H9 (cell line): ENCODE data around the gene FNDC3A. TPM values are rescaled to one million over a fixed set of nuclear protein-coding genes. Genes with fewer than 3 reads are reported as not detected.

Experiments
- DNase-seq: peaks from one replicate; pipeline ENCODE4 v3.0.0-alpha.2; 2017
- H2AFZ ChIP-seq: one replicate; pipeline ENCODE4 v1.6.1; 2013; ENCODE audit warnings: mild to moderate bottlenecking, low read length, control low read depth, moderate library complexity
- H2AK5ac ChIP-seq: 2 replicates; pipeline ENCODE4 v1.6.1; 2013; ENCODE audit warnings: low read length, control low read depth, mixed read lengths; ENCODE audit not compliant: insufficient read length
- H2BK120ac ChIP-seq: one replicate; pipeline ENCODE4 v1.6.1; 2013; ENCODE audit warnings: low read depth, mild to moderate bottlenecking, low read length, control low read depth, inconsistent platforms; ENCODE audit not compliant: poor library complexity, severe bottlenecking
- H2BK12ac ChIP-seq: 2 replicates; pipeline ENCODE4 v1.6.1; 2013; ENCODE audit warnings: low read length, control low read depth, mixed read lengths, low read depth; ENCODE audit not compliant: insufficient read length
- H2BK15ac ChIP-seq: 2 replicates; pipeline ENCODE4 v1.6.1; 2013; ENCODE audit warnings: low read depth, low read length, control low read depth
- H2BK20ac ChIP-seq: one replicate; pipeline ENCODE4 v1.6.1; 2013; ENCODE audit warnings: low read depth, mild to moderate bottlenecking, low read length, control low read depth, inconsistent platforms; ENCODE audit not compliant: poor library complexity, severe bottlenecking
- H2BK5ac ChIP-seq: 2 replicates; pipeline ENCODE4 v1.6.1; 2013; ENCODE audit warnings: low read length, control low read depth, mixed read lengths; ENCODE audit not compliant: insufficient read length
- H3K14ac ChIP-seq: 2 replicates; pipeline ENCODE4 v1.6.1; 2013; ENCODE audit warnings: low read length, control low read depth; ENCODE audit not compliant: insufficient read depth
- H3K18ac ChIP-seq: 2 replicates; pipeline ENCODE4 v1.6.1; 2013; ENCODE audit warnings: low read depth, mild to moderate bottlenecking, mixed read lengths, low read length, control low read depth; ENCODE audit not compliant: insufficient read length
- H3K23ac ChIP-seq: 2 replicates; pipeline ENCODE4 v1.6.1; 2013; ENCODE audit warnings: low read length, control low read depth, mixed read lengths, low read depth; ENCODE audit not compliant: insufficient read length
- H3K23me2 ChIP-seq: 2 replicates; pipeline ENCODE4 v1.6.1; 2013; ENCODE audit warnings: low read depth, mild to moderate bottlenecking, mixed read lengths, low read length, control low read depth; ENCODE audit not compliant: insufficient read length, poor library complexity, severe bottlenecking
- H3K27ac ChIP-seq: 2 replicates; pipeline ENCODE4 v1.5.1; 2013; ENCODE audit warnings: low read length, control low read depth, mixed read lengths, low read depth; ENCODE audit not compliant: insufficient read length
- H3K27me3 ChIP-seq: 2 replicates; pipeline ENCODE4 v1.6.1; 2013; ENCODE audit warnings: low read length, control low read depth, inconsistent platforms; ENCODE audit not compliant: insufficient read depth
- H3K4ac ChIP-seq: 2 replicates; pipeline ENCODE4 v1.6.1; 2013; ENCODE audit warnings: low read depth, mild to moderate bottlenecking, control low read depth, inconsistent platforms, low read length, moderate library complexity
- H3K4me1 ChIP-seq: 2 replicates; pipeline ENCODE4 v1.6.1; 2013; ENCODE audit warnings: low read length, control low read depth, inconsistent platforms; ENCODE audit not compliant: insufficient read depth
- H3K4me2 ChIP-seq: 2 replicates; pipeline ENCODE4 v1.6.1; 2013; ENCODE audit warnings: low read length, control low read depth, mixed read lengths; ENCODE audit not compliant: insufficient read length, insufficient read depth
- H3K56ac ChIP-seq: 2 replicates; pipeline ENCODE4 v1.6.1; 2013; ENCODE audit warnings: low read depth, mild to moderate bottlenecking, mixed read lengths, low read length, control low read depth; ENCODE audit not compliant: insufficient read length
- H3K79me1 ChIP-seq: 2 replicates; pipeline ENCODE4 v1.6.1; 2013; ENCODE audit warnings: low read depth, mild to moderate bottlenecking, moderate library complexity, low read length, control low read depth, inconsistent platforms; ENCODE audit not compliant: insufficient read depth, poor library complexity, severe bottlenecking
- H3K79me2 ChIP-seq: 2 replicates; pipeline ENCODE4 v1.6.1; 2013; ENCODE audit warnings: low read length, control low read depth, inconsistent platforms; ENCODE audit not compliant: insufficient read depth
- H3K9ac ChIP-seq: 2 replicates; pipeline ENCODE4 v1.6.1; 2013; ENCODE audit warnings: low read length, control low read depth, mixed read lengths; ENCODE audit not compliant: insufficient read length; ENCODE audit errors: extremely low read depth
- H3K9me3 ChIP-seq: one replicate; pipeline ENCODE4 v1.6.1; 2013; ENCODE audit warnings: low read depth, low read length, inconsistent platforms; ENCODE audit not compliant: control insufficient read depth
- H3T11ph ChIP-seq: one replicate; pipeline ENCODE4 v1.6.1; 2013; ENCODE audit warnings: mild to moderate bottlenecking, low read length, control low read depth, inconsistent platforms
- H4K20me1 ChIP-seq: one replicate; pipeline ENCODE4 v1.6.1; 2013; ENCODE audit not compliant: control insufficient read depth, insufficient read length, insufficient read depth
- H4K5ac ChIP-seq: 2 replicates; pipeline ENCODE4 v1.6.1; 2013; ENCODE audit warnings: low read depth, mild to moderate bottlenecking, mixed read lengths, low read length, control low read depth; ENCODE audit not compliant: insufficient read length
- H4K8ac ChIP-seq: replicated peaks from 2 replicates; pipeline ENCODE4 v1.6.1; 2013; ENCODE audit warnings: low read length, control low read depth, mixed read lengths, low read depth; ENCODE audit not compliant: insufficient read length
- H4K91ac ChIP-seq: 2 replicates; pipeline ENCODE4 v1.6.1; 2013; ENCODE audit warnings: low read depth, mild to moderate bottlenecking, moderate library complexity, mixed read lengths, low read length, control low read depth; ENCODE audit not compliant: insufficient read length
- H3K27ac Mint-ChIP-seq, 3 experiments: 2 replicates in 2 of 3; 3 replicates in 1 of 3; pipeline ENCODE4 v1.8.0; 2020 to 2021; ENCODE audit warnings: mixed read lengths in 3 of 3, mild to moderate bottlenecking in 1 of 3, moderate library complexity in 1 of 3
- H3K27me3 Mint-ChIP-seq: 2 replicates; pipeline ENCODE4 v1.8.0; 2021; ENCODE audit warnings: low read depth, mild to moderate bottlenecking, moderate library complexity, mixed read lengths
- H3K36me3 Mint-ChIP-seq, 3 experiments: 2 replicates in 2 of 3; 3 replicates in 1 of 3; pipeline ENCODE4 v1.8.0; 2020 to 2021; ENCODE audit warnings: low read depth in 3 of 3, mixed read lengths in 3 of 3; ENCODE audit not compliant: insufficient read depth in 1 of 3
- H3K4me1 Mint-ChIP-seq, 2 experiments: 2 replicates each; pipeline ENCODE4 v1.8.0; 2020; ENCODE audit warnings: mixed read lengths in 2 of 2
- H3K4me3 Mint-ChIP-seq, 2 experiments: 2 replicates in 1 of 2; 3 replicates in 1 of 2; pipeline ENCODE4 v1.8.0; 2020 to 2021; ENCODE audit warnings: mild to moderate bottlenecking in 2 of 2, mixed read lengths in 2 of 2, moderate library complexity in 1 of 2
- H3K9me3 Mint-ChIP-seq, 2 experiments: 2 replicates in 1 of 2; 3 replicates in 1 of 2; pipeline ENCODE4 v1.8.0; 2020; ENCODE audit warnings: mild to moderate bottlenecking in 2 of 2, mixed read lengths in 2 of 2, moderate library complexity in 1 of 2
- CTCF ChIP-seq: fragments of 200-600 bp; sonication (generic); conservative IDR thresholded peaks from 3 replicates; pipeline ENCODE4 v1.8.0; 2021; ENCODE audit warnings: antibody characterized with exemption, mild to moderate bottlenecking
- WGBS: extraction: QIAGEN DNeasy Blood & Tissue Kit; methylation state at CpG from one replicate; pipeline ENCODE4 v1.1.7; 2013; ENCODE audit warnings: missing lambda C conversion rate, low lambda C conversion rate, mixed read lengths; ENCODE audit not compliant: insufficient read length; ENCODE audit errors: extremely low coverage; 5-methylcytosine and 5-hydroxymethylcytosine counted together
- total RNA-seq: library from RNA; stranded (reverse); gene quantifications from 2 replicates; pipeline ENCODE4 v1.2.1, GENCODE V29; 2021

The FNDC3A gene
- total RNA-seq, 1 experiment from 2014 or later = 27.4 TPM

- Mint-ChIP-seq H3K4me3 (no peak overlapping the region), H3K36me3 (peaks cover 0 to 27% (median 12%) of the 10 kb centered on the region in 3 experiments; a peak in 6 of 7 replicates), H3K27me3 (no peaks in the 10 kb centered on the region; the same call in 1 of the 2 replicates), H3K27ac (no peak overlapping the region), H3K4me1 (peaks cover 2 to 10% of the 10 kb centered on the region in 2 experiments; a peak in 3 of 4 replicates), H3K9me3 (peaks cover 6 to 16% of the 10 kb centered on the region in 2 experiments; a peak in 4 of 5 replicates)
- Histone ChIP-seq H3K56ac (no peak overlapping the region), H2BK120ac (no peak overlapping the region), H4K5ac (no peak overlapping the region), H3K4ac (no peak overlapping the region), H3K9ac (no peak overlapping the region), H3K27me3 (no peaks in the 10 kb centered on the region), H3T11ph (no peak overlapping the region), H2BK15ac (no peak overlapping the region), H2BK20ac (no peak overlapping the region), H3K9me3 (no peaks in the 10 kb centered on the region), H4K8ac (no peak overlapping the region), H2BK5ac (no peak overlapping the region), H2BK12ac (no peak overlapping the region), H3K79me1 (no peaks in the 10 kb centered on the region), H3K4me1 (no peaks in the 10 kb centered on the region), H3K23me2 (no peaks in the 10 kb centered on the region), H3K18ac (no peak overlapping the region), H2AFZ (no peak overlapping the region), H4K91ac (no peak overlapping the region), H3K14ac (no peak overlapping the region), H3K27ac (no peak overlapping the region), H2AK5ac (no peak overlapping the region), H3K23ac (no peak overlapping the region), H3K4me2 (no peak overlapping the region), H4K20me1 (no peaks in the 10 kb centered on the region), H3K79me2 (no peaks in the 10 kb centered on the region)
- WGBS = no CpG with 5 or more reads among the region's 2 CpGs
- TF ChIP-seq CTCF = no peak
- no peak for DNase-seq
Measured at GRCh38 chr13:49046002-49046401, 70.3 kb downstream of the FNDC3A start.
